K562 (cell line): ENCODE measurements around the gene PACSIN1.

Source experiments
- EZH2 ChIP-seq: IDR thresholded peaks from 2 replicates; pipeline ENCODE4 v1.6.1; 2012; ENCODE audit warnings: low read depth, mild to moderate bottlenecking, inconsistent platforms, low read length, borderline replicate concordance
- NFYB ChIP-seq: IDR thresholded peaks from 2 replicates; pipeline ENCODE4 v1.6.1; 2011; ENCODE audit warnings: mild to moderate bottlenecking, moderate library complexity; ENCODE audit not compliant: insufficient read length; ENCODE audit errors: extremely low read depth
- POLR2AphosphoS5 ChIP-seq: IDR thresholded peaks from 2 replicates; pipeline ENCODE4 v1.6.1; 2011; ENCODE audit warnings: mild to moderate bottlenecking, low read depth, low read length, moderate library complexity; ENCODE audit not compliant: control insufficient read depth, insufficient read depth
- RBBP5 ChIP-seq: fragments of 200-600 bp; sonication (generic); IDR thresholded peaks from 2 replicates; pipeline ENCODE4 v1.6.1; 2012; ENCODE audit warnings: borderline replicate concordance, mild to moderate bottlenecking, low read length, control low read depth, inconsistent platforms; ENCODE audit not compliant: insufficient read depth, poor library complexity, severe bottlenecking
- TAL1 ChIP-seq: fragments of 450-650 bp; IDR thresholded peaks from 2 replicates; pipeline ENCODE4 v1.6.1; 2016; ENCODE audit warnings: mild to moderate bottlenecking
- TSHZ1 ChIP-seq: fragments of 250-450 bp; sonication (Bioruptor Pico); IDR thresholded peaks from 2 replicates; pipeline ENCODE4 v1.4.0; 2020; ENCODE audit warnings: mild to moderate bottlenecking, moderate library complexity
- ZNF274 ChIP-seq: IDR thresholded peaks from 2 replicates; pipeline ENCODE4 v1.6.1; 2011; ENCODE audit warnings: low read depth, mild to moderate bottlenecking, low read length, moderate library complexity, borderline replicate concordance

DNA sequence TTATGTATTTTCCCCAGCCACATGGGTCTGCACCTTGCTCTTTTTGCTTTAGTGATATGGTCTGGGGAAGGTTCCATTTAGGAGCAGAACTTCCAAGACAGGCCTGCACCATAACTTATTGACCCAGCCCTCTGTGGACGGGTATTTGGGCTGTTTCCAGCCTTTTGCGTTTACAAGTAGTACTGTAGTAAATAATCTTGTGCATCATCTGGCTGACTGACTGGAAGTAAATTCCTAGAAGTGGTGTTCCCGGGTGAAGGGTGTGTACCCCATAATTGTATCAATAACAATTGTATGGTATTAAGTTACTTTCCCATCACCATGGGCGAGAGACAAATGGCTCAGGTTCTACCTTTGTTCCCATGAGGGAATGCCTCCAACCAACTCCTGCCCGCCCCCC is 58.6 kb downstream of the PACSIN1 start:
- TF ChIP-seq TSHZ1 (CRISPR knock-in tag), result no peak
- TF ChIP-seq EZH2, result no peak
- TF ChIP-seq NFYB, result no peak
- TF ChIP-seq TAL1, result no peak
- TF ChIP-seq RBBP5, result no peak
- TF ChIP-seq ZNF274, result no peak
- TF ChIP-seq POLR2AphosphoS5, result no peak
